Measurements from ENCODE around the gene ENHO.

DNA sequence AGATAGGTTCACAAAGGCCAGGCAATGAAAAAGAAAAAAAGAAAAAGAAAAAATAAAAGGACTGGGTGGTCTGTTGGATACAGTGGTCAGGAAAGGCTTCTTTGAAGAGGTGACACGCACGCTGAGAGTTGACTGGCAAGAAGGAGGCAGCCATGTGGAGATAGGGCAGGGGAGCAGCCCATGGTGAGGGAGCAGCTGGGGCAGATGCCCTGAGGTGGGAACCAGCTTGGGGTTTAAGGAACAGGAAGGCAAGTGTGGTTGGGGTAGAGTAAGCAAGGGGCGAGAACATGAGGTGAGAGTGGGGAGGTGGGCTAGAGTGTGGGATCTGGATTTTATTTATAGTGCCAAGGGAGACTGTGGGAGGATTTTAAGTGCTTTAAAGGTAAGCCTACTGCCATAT, 6.8 kb downstream of the ENHO start:
- TF ChIP-seq, protein P1, sequence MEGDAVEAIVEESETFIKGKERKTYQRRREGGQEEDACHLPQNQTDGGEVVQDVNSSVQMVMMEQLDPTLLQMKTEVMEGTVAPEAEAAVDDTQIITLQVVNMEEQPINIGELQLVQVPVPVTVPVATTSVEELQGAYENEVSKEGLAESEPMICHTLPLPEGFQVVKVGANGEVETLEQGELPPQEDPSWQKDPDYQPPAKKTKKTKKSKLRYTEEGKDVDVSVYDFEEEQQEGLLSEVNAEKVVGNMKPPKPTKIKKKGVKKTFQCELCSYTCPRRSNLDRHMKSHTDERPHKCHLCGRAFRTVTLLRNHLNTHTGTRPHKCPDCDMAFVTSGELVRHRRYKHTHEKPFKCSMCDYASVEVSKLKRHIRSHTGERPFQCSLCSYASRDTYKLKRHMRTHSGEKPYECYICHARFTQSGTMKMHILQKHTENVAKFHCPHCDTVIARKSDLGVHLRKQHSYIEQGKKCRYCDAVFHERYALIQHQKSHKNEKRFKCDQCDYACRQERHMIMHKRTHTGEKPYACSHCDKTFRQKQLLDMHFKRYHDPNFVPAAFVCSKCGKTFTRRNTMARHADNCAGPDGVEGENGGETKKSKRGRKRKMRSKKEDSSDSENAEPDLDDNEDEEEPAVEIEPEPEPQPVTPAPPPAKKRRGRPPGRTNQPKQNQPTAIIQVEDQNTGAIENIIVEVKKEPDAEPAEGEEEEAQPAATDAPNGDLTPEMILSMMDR (IDR thresholded peaks at IDR 0.05; ENCODE audit: control extremely low read depth in 1 of 3, insufficient read depth in 1 of 3, low read depth in 1 of 3, low read length in 3 of 3) = no peak
- TF ChIP-seq CEBPB (IDR thresholded peaks at IDR 0.05; ENCODE audit: low read depth, low read length) = no peak
- no peak for TF ChIP-seq EP300 (IDR thresholded peaks at IDR 0.05; ENCODE audit: borderline replicate concordance in 1 of 2, low read depth in 2 of 2, low read length in 2 of 2)
- TF ChIP-seq TEAD4 (IDR thresholded peaks at IDR 0.05; ENCODE audit: low read depth, low read length) = no peak
- no peak for TF ChIP-seq POLR2AphosphoS5 (IDR thresholded peaks at IDR 0.05; ENCODE audit: low read depth, low read length)
- TF ChIP-seq, protein P2, sequence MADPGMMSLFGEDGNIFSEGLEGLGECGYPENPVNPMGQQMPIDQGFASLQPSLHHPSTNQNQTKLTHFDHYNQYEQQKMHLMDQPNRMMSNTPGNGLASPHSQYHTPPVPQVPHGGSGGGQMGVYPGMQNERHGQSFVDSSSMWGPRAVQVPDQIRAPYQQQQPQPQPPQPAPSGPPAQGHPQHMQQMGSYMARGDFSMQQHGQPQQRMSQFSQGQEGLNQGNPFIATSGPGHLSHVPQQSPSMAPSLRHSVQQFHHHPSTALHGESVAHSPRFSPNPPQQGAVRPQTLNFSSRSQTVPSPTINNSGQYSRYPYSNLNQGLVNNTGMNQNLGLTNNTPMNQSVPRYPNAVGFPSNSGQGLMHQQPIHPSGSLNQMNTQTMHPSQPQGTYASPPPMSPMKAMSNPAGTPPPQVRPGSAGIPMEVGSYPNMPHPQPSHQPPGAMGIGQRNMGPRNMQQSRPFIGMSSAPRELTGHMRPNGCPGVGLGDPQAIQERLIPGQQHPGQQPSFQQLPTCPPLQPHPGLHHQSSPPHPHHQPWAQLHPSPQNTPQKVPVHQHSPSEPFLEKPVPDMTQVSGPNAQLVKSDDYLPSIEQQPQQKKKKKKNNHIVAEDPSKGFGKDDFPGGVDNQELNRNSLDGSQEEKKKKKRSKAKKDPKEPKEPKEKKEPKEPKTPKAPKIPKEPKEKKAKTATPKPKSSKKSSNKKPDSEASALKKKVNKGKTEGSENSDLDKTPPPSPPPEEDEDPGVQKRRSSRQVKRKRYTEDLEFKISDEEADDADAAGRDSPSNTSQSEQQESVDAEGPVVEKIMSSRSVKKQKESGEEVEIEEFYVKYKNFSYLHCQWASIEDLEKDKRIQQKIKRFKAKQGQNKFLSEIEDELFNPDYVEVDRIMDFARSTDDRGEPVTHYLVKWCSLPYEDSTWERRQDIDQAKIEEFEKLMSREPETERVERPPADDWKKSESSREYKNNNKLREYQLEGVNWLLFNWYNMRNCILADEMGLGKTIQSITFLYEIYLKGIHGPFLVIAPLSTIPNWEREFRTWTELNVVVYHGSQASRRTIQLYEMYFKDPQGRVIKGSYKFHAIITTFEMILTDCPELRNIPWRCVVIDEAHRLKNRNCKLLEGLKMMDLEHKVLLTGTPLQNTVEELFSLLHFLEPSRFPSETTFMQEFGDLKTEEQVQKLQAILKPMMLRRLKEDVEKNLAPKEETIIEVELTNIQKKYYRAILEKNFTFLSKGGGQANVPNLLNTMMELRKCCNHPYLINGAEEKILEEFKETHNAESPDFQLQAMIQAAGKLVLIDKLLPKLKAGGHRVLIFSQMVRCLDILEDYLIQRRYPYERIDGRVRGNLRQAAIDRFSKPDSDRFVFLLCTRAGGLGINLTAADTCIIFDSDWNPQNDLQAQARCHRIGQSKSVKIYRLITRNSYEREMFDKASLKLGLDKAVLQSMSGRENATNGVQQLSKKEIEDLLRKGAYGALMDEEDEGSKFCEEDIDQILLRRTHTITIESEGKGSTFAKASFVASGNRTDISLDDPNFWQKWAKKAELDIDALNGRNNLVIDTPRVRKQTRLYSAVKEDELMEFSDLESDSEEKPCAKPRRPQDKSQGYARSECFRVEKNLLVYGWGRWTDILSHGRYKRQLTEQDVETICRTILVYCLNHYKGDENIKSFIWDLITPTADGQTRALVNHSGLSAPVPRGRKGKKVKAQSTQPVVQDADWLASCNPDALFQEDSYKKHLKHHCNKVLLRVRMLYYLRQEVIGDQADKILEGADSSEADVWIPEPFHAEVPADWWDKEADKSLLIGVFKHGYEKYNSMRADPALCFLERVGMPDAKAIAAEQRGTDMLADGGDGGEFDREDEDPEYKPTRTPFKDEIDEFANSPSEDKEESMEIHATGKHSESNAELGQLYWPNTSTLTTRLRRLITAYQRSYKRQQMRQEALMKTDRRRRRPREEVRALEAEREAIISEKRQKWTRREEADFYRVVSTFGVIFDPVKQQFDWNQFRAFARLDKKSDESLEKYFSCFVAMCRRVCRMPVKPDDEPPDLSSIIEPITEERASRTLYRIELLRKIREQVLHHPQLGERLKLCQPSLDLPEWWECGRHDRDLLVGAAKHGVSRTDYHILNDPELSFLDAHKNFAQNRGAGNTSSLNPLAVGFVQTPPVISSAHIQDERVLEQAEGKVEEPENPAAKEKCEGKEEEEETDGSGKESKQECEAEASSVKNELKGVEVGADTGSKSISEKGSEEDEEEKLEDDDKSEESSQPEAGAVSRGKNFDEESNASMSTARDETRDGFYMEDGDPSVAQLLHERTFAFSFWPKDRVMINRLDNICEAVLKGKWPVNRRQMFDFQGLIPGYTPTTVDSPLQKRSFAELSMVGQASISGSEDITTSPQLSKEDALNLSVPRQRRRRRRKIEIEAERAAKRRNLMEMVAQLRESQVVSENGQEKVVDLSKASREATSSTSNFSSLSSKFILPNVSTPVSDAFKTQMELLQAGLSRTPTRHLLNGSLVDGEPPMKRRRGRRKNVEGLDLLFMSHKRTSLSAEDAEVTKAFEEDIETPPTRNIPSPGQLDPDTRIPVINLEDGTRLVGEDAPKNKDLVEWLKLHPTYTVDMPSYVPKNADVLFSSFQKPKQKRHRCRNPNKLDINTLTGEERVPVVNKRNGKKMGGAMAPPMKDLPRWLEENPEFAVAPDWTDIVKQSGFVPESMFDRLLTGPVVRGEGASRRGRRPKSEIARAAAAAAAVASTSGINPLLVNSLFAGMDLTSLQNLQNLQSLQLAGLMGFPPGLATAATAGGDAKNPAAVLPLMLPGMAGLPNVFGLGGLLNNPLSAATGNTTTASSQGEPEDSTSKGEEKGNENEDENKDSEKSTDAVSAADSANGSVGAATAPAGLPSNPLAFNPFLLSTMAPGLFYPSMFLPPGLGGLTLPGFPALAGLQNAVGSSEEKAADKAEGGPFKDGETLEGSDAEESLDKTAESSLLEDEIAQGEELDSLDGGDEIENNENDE (IDR thresholded peaks at IDR 0.05; ENCODE audit: insufficient replicate concordance, low read length) = no peak
- TF ChIP-seq GABPA (IDR thresholded peaks at IDR 0.05; ENCODE audit: borderline replicate concordance, insufficient read depth, low read length) = no peak
